Keratinocyte (primary cell): Measurements from ENCODE around the gene SERPINB4.

Experiments
- CTCF ChIP-seq, 3 experiments: IDR thresholded peaks in 1 of 3; conservative IDR thresholded peaks in 1 of 3; optimal IDR thresholded peaks in 1 of 3; 2 replicates in 2 of 3; 3 replicates in 1 of 3; pipeline versions ENCODE3 to v1.5.1; 2011; ENCODE audit warnings: low read length in 3 of 3, mild to moderate bottlenecking in 3 of 3, moderate library complexity in 2 of 3, control low read depth in 1 of 3, inconsistent platforms in 1 of 3; ENCODE audit not compliant: insufficient read depth in 2 of 3; ENCODE audit errors: extremely low read depth in 1 of 3
- EZH2 ChIP-seq: IDR thresholded peaks from one replicate; pipeline ENCODE4 v1.6.1; 2012; ENCODE audit warnings: inconsistent platforms, mild to moderate bottlenecking, low read length, moderate library complexity

GRCh38 chr18:63689064-63689463 lies 45.0 kb upstream of the SERPINB4 start:
- TF ChIP-seq CTCF (optimal IDR thresholded peaks at IDR 0.05 in 1 of 3, IDR thresholded peaks at IDR 0.05 in 1 of 3, conservative IDR thresholded peaks at IDR 0.05 in 1 of 3; ENCODE audit: extremely low read depth in 1 of 3, insufficient read depth in 2 of 3, low read length in 3 of 3) = no peak
- no peak for TF ChIP-seq EZH2
